Cardiac muscle cell (in vitro differentiated cells and primary cell): Measurements from ENCODE around the gene NR1I3. TPM values are rescaled to one million over a fixed set of nuclear protein-coding genes. Genes with fewer than 3 reads are reported as not detected.
A peak's percentile ranks its signal among the peaks of the same experiment; 100 is the strongest.

Source experiments
- DNase-seq, 2 donors: peaks; one replicate each; pipeline versions ENCODE4 v3.0.0 to v3.0.0-alpha.2; 2010 to 2017; ENCODE audit warnings: low read depth in 1 of 2, low spot score in 1 of 2
- H3K27ac ChIP-seq: fragments of 200-600 bp; sonication (generic); 2 replicates; pipeline ENCODE4 v1.5.1; 2016
- H3K27me3 ChIP-seq: fragments of 200-600 bp; sonication (generic); 2 replicates; pipeline ENCODE4 v1.6.0; 2016; ENCODE audit warnings: control low read depth
- H3K36me3 ChIP-seq: fragments of 200-600 bp; sonication (generic); 2 replicates; pipeline ENCODE4 v1.5.1; 2016; ENCODE audit warnings: control low read depth
- H3K4me1 ChIP-seq: fragments of 200-600 bp; sonication (generic); 2 replicates; pipeline ENCODE4 v1.8.1; 2017; ENCODE audit warnings: low read depth, mild to moderate bottlenecking, mixed run types
- H3K4me3 ChIP-seq: fragments of 200-600 bp; sonication (generic); 2 replicates; pipeline ENCODE4 v1.5.1; 2016; ENCODE audit warnings: mild to moderate bottlenecking
- H3K9me3 ChIP-seq: fragments of 200-600 bp; sonication (generic); 2 replicates; pipeline ENCODE4 v1.5.1; 2017; ENCODE audit warnings: low read depth, mild to moderate bottlenecking, control low read depth
- CTCF ChIP-seq: IDR thresholded peaks from 2 replicates; pipeline ENCODE4 v1.5.1; 2012; ENCODE audit warnings: low read depth, mild to moderate bottlenecking, low read length
- polyA plus RNA-seq: library from polyadenylated mRNA; unstranded; fragments of >200 nt; fragmentation: Nextera tagmentation; extraction: Ambion mirVana; gene quantifications from 2 replicates; pipeline ENCODE4 v1.2.1, GENCODE V29; 2016
- total RNA-seq: library from RNA; depleted of rRNA; stranded (reverse); fragments of >200 nt; gene quantifications from 2 replicates; pipeline ENCODE4 v1.2.3, GENCODE V29; 2016

The NR1I3 gene
- total and polyA plus RNA-seq, 2 experiments from 2014 or later = 0.33 TPM; not detected in 1

- H3K4me3 ChIP-seq = no peak overlapping the region
- peaks cover 5% of the 10 kb centered on the region for H3K36me3 ChIP-seq
- H3K27me3 ChIP-seq = no peaks in the 10 kb centered on the region
- peaks cover 6% of the 10 kb centered on the region for H3K4me1 ChIP-seq
- no peak for TF ChIP-seq CTCF
- H3K9me3 ChIP-seq = no peaks in the 10 kb centered on the region
- DNase-seq = no peak
- no peak overlapping the region for H3K27ac ChIP-seq
Measured at GRCh38 chr1:161218301-161219077, 19.5 kb downstream of the NR1I3 start.

- Histone ChIP-seq H3K4me1 (peaks cover 6% of the 10 kb centered on the region), H3K27ac (no peak overlapping the region), H3K9me3 (no peaks in the 10 kb centered on the region), H3K36me3 (peaks cover 11% of the 10 kb centered on the region), H3K4me3 (no peak overlapping the region), H3K27me3 (no peaks in the 10 kb centered on the region)
- DNase-seq = no peak
- no peak for TF ChIP-seq CTCF
Measured at GRCh38 chr1:161217831-161218230, 20.2 kb downstream of the NR1I3 start.

- no peak overlapping the region for H3K4me3 ChIP-seq
- H3K4me1 ChIP-seq = peaks cover 6% of the 10 kb centered on the region
- H3K36me3 ChIP-seq = peaks cover 14% of the 10 kb centered on the region
- peak in 1 of 2 donors; percentile 79 for DNase-seq
- TF ChIP-seq CTCF = no peak
- no peaks in the 10 kb centered on the region for H3K27me3 ChIP-seq
- H3K9me3 ChIP-seq = no peaks in the 10 kb centered on the region
- H3K27ac ChIP-seq = peak overlapping the region; percentile 24
Measured at GRCh38 chr1:161216945-161217712, 20.9 kb downstream of the NR1I3 start.

- no peak within 1 kb of the TSS for H3K27ac ChIP-seq
- no peak for DNase-seq
- H3K4me3 ChIP-seq = no peak within 1 kb of the TSS
- TF ChIP-seq CTCF = no peak
- H3K4me1 ChIP-seq = peaks cover 6% of the 10 kb centered on the region
- H3K36me3 ChIP-seq = peaks cover 30% of the 10 kb centered on the region
- no peaks in the 10 kb centered on the region for H3K27me3 ChIP-seq
- H3K9me3 ChIP-seq = no peaks in the 10 kb centered on the region
Measured at GRCh38 chr1:161215076-161215475, 22.9 kb downstream of the NR1I3 start, which contains the start of gene FCER1G. Gene FCER1G (plus strand): TSS chr1:161215295. CDS start chr1:161215322, 27 bp downstream.

- no peaks in the 10 kb centered on the region for H3K9me3 ChIP-seq
- no peak for TF ChIP-seq CTCF
- no peak overlapping the region for H3K4me3 ChIP-seq
- peaks cover 6% of the 10 kb centered on the region for H3K4me1 ChIP-seq
- H3K36me3 ChIP-seq = peaks cover 34% of the 10 kb centered on the region
- no peak for DNase-seq
- H3K27me3 ChIP-seq = no peaks in the 10 kb centered on the region
- no peak overlapping the region for H3K27ac ChIP-seq
Measured at GRCh38 chr1:161214369-161214768, 23.6 kb downstream of the NR1I3 start.
